IPS-18a (cell line): ENCODE results near the gene CGB7.
"Not testable (repeated sequence)": the region's sequence is repeated elsewhere in the genome, so short reads cannot be mapped to it uniquely, and the experiment has no call there.

Experiments used
- H3K27ac ChIP-seq: one replicate; pipeline ENCODE4 v1.5.1; 2013; ENCODE audit warnings: low read length
- H3K27me3 ChIP-seq: one replicate; pipeline ENCODE4 v1.6.1; 2013; ENCODE audit warnings: mild to moderate bottlenecking, low read length; ENCODE audit not compliant: control insufficient read depth, insufficient read depth
- H3K36me3 ChIP-seq: one replicate; pipeline ENCODE4 v1.6.1; 2013; ENCODE audit warnings: low read depth, low read length; ENCODE audit not compliant: control insufficient read depth
- H3K4me1 ChIP-seq: one replicate; pipeline ENCODE4 v1.6.1; 2013; ENCODE audit warnings: low read depth, low read length; ENCODE audit not compliant: control insufficient read depth
- H3K4me3 ChIP-seq: one replicate; pipeline ENCODE4 v1.5.1; 2013; ENCODE audit warnings: low read length
- H3K9ac ChIP-seq: one replicate; pipeline ENCODE4 v1.6.1; 2013; ENCODE audit warnings: mild to moderate bottlenecking, low read length, moderate library complexity
- H3K9me3 ChIP-seq: one replicate; pipeline ENCODE4 v1.6.1; 2013; ENCODE audit warnings: low read depth, low read length; ENCODE audit not compliant: control insufficient read depth

Gene CGB7

GRCh38 chr19:49091391-49092038 is 34.0 kb upstream of the CGB7 start:
- H3K4me1 ChIP-seq, result no peaks in the 10 kb centered on the region
- no peak overlapping the region for H3K9ac ChIP-seq
- peaks cover 65% of the 10 kb centered on the region for H3K36me3 ChIP-seq
- H3K4me3 ChIP-seq, result no peak overlapping the region
- H3K9me3 ChIP-seq, result no peaks in the 10 kb centered on the region
- no peak overlapping the region for H3K27ac ChIP-seq
- H3K27me3 ChIP-seq, result no peaks in the 10 kb centered on the region

DNA sequence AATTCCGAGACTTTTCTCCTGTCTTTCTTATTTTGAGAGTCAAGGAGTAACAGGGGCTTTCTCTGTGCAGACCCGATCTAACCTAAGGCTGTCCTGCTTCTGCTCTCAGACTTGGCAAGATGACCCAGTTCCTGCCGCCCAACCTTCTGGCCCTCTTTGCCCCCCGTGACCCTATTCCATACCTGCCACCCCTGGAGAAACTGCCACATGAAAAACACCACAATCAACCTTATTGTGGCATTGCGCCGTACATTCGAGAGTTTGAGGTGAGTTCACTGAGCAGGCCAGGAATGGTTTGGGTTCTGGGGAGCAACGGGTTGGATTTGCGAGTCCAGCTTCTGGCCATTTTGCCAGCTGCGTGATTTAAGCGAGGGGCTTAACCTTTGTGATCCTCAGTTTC is 28.7 kb upstream of the CGB7 start:
- peaks cover 28% of the 10 kb centered on the region for H3K36me3 ChIP-seq
- no peaks in the 10 kb centered on the region for H3K27me3 ChIP-seq

GRCh38 chr19:49085868-49086232 is 28.3 kb upstream of the CGB7 start:
- Histone ChIP-seq H3K9ac (peak overlapping the region; percentile 87), H3K36me3 (peaks cover 23% of the 10 kb centered on the region), H3K27me3 (no peaks in the 10 kb centered on the region), H3K9me3 (no peaks in the 10 kb centered on the region), H3K4me1 (no peaks in the 10 kb centered on the region), H3K27ac (peak overlapping the region; percentile 54), H3K4me3 (peak overlapping the region; percentile 70)

More for the DNA sequence above, 28.7 kb upstream of the CGB7 start:
- Histone ChIP-seq H3K9ac (peak overlapping the region; percentile 87), H3K9me3 (no peaks in the 10 kb centered on the region), H3K4me1 (no peaks in the 10 kb centered on the region), H3K27ac (no peak overlapping the region), H3K4me3 (peak overlapping the region; percentile 70)

GRCh38 chr19:49085020-49085867 is 27.7 kb upstream of the CGB7 start, which contains the start of gene SNRNP70:
TSS of gene SNRNP70 (plus strand) at chr19:49085451. CDS start at chr19:49086415, 964 bp downstream.
- H3K4me3 ChIP-seq, result peak within 1 kb of the TSS; percentile 70
- H3K9me3 ChIP-seq, result no peaks in the 10 kb centered on the region
- H3K4me1 ChIP-seq, result no peaks in the 10 kb centered on the region
- H3K27ac ChIP-seq, result peak within 1 kb of the TSS; percentile 54
- peak within 1 kb of the TSS; percentile 87 for H3K9ac ChIP-seq
- H3K36me3 ChIP-seq, result peaks cover 17% of the 10 kb centered on the region
- peaks cover 5% of the 10 kb centered on the region for H3K27me3 ChIP-seq

DNA sequence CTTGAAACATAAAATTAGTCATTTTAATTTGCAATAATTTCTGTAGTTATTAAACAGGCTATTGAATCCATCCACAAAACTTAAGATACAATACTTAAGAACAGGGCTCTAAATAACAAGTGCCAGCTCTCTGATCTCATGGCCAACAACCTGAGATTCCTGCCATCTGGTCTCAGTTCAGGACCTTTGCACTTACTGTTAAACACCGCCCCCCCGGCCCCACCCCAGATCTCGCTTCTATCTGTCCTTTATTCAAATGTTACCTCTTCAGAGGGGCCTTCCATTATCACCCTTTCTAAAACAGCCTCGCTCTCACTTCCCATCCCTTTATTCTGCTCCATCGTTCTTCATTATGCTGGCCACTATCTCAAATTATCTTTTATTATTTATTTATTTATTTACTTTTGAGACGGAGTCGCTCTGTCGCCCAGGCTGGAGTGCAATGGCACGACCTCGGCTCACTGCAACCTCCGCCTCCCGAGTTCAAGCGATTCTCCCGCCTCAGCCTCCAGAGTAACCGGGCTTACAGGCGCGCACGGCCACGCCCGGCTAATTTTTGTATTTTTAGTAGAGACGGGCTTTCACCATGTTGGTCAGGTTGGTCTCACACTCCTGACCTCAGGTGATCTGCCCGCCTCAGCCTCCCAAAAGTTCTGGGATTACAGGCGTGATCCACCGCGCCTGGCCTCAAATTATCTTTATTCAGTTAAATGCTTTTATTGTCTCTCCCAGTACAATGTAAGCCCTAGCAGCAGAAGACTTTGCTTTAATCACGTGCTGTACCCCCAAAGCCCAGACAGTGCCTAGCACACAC is 26.9 kb upstream of the CGB7 start:
- peaks cover 8% of the 10 kb centered on the region for H3K27me3 ChIP-seq
- peak overlapping the region; percentile 63 for H3K9ac ChIP-seq
- H3K4me1 ChIP-seq, result no peaks in the 10 kb centered on the region
- H3K4me3 ChIP-seq, result peak overlapping the region; percentile 70
- no peak overlapping the region for H3K27ac ChIP-seq
- no peaks in the 10 kb centered on the region for H3K9me3 ChIP-seq
- H3K36me3 ChIP-seq, result peaks cover 12% of the 10 kb centered on the region

DNA sequence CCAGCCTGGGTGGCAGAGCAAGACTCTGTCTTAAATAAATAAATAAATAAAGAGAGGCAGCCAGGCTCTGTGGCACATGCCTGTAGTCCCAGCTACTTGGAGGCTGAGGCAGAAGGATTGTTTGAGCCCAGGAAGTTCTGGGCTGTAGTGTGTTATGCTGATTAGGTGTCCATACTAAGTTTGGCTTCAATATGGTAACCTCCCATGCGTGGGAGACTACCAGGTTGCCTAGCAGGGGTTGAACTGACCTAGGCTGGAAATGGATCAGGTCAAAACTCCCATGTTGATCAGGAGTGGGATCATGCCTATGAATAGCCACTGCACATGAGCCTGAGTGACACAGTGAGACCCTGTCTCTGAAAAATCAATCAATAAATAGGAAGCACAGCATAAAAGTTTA is 23.7 kb upstream of the CGB7 start:
- no peak overlapping the region for H3K27ac ChIP-seq
- no peaks in the 10 kb centered on the region for H3K9me3 ChIP-seq
- no peaks in the 10 kb centered on the region for H3K4me1 ChIP-seq
- H3K36me3 ChIP-seq, result no peaks in the 10 kb centered on the region
- H3K27me3 ChIP-seq, result peaks cover 8% of the 10 kb centered on the region
- no peak overlapping the region for H3K4me3 ChIP-seq
- no peak overlapping the region for H3K9ac ChIP-seq

DNA sequence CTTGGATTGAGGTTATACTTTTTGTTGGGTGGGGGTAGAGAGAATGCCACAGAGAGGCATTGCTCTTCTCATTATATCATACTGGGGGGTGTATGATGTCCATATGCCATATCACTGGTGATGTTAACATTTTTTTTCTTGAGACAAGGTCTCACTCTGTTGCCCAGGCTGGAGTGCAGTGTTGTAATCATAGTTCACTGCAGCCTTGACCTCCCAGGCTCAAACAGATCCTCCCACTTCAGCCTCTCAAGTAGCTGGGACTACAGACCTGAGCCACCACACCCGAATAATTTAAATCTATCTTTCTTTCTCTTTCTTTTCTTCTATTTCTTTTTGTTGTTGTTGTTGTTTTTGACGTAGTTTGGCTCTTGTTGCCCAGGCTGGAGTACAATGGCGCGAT is 22.8 kb upstream of the CGB7 start:
- H3K9ac ChIP-seq, result no peak overlapping the region
- no peaks in the 10 kb centered on the region for H3K36me3 ChIP-seq
- H3K27me3 ChIP-seq, result peaks cover 8% of the 10 kb centered on the region
- H3K9me3 ChIP-seq, result no peaks in the 10 kb centered on the region
- H3K4me3 ChIP-seq, result no peak overlapping the region
- no peaks in the 10 kb centered on the region for H3K4me1 ChIP-seq
- H3K27ac ChIP-seq, result no peak overlapping the region

DNA sequence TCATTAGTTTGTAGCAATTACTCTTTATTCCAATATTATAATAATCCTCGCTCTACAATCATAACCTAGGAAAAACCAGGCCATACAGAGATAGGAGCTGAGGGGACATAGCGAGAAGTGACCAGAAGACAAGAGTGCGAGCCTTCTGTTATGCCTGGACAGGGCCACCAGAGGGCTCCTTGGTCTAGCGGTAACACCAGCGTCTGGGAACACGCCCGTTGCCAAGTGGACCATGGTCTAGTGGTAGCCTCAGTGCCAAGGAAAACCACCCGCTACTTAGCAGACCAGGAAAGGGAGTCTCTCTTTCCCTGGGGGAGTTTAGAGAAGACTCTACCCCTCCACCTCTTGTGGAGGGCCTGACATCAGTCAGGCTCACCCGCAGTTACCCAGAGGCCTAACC is 17.3 kb upstream of the CGB7 start:
- H3K4me3 ChIP-seq, H3K36me3 ChIP-seq, H3K9me3 ChIP-seq, H3K27ac ChIP-seq, H3K9ac ChIP-seq, H3K4me1 ChIP-seq: not testable (repeated sequence)
- peaks cover 43% of the 10 kb centered on the region for H3K27me3 ChIP-seq

DNA sequence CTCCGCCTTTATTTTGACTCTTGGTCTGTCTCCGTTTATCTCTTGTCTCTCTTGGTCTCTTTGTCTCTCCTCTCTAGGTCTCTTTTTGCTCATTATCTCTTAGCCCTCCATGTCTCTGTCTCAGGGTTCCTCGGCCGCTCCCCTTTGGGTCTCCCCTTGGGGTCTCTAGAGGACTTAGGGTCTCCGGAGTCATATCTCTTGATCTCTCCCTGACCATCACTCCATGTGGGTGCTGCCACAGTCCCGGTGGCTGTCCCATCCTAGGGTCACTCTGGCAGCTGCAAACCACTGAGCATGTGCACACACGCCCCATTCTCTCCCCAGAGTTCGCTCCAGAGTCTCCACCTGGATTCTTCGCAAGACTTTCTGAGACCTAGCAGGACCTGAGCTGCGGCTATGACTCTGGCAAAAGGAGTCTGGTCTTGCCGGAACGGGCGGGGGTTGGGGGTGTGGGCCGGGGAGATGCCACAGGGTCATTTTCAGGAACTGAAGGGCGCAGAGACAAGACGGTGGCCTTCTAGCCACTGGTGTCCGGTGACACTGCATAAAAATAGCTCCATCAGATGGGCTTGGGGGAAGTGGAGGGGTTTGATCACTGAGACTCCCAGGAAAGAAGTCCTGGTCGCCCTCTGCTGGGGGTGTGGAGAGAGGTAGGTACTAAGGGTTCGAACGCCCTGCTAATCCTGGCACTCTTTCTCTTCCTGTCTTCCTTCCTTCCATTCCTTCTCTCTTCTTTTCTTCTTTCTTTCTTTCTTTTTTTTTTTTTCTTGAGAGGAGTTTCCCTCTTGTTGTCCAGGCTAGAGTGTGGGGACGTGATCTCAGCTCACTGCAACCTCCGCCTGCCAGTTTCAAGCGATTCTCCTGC is 16.2 kb upstream of the CGB7 start:
- H3K27me3 ChIP-seq, result peaks cover 54% of the 10 kb centered on the region
- no peaks in the 10 kb centered on the region for H3K9me3 ChIP-seq
- H3K36me3 ChIP-seq, result no peaks in the 10 kb centered on the region
- H3K27ac ChIP-seq, result no peak overlapping the region
- no peaks in the 10 kb centered on the region for H3K4me1 ChIP-seq
- no peak overlapping the region for H3K9ac ChIP-seq
- H3K4me3 ChIP-seq, result no peak overlapping the region

DNA sequence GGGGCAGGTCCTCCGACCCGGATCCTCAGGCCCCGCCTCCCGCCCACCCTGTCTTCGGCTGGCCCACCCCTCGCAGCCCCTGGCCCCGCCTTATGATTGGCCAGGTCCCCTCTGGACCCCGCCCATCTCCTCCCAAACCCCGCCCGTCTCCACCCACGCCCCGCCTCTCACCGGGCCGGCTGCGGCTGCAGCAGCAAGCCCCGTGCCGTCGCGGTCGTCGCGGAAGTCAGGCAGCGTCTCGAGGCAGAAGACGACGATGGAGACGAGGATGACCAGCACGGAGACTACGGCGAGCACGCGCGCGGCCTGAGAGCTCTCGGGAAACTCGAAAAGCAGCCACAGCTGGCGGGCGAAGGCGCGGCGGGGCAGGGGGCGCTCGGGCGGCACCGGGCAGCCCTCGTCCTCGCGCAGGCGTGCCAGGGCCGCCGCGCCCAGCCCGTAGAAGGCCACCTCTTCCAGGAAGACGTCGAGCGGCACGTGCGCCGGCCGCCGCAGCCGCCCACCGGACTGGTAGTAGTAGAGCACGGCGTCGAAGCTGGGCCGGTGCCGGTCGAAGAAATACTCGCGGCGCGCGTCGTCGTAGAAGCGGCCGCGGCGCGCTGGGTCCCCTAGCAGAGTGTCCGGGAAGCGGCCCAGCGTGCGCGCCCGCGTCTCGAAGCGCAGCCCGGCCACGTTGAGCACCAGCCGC is 14.5 kb upstream of the CGB7 start:
- H3K9me3 ChIP-seq, result no peaks in the 10 kb centered on the region
- no peaks in the 10 kb centered on the region for H3K36me3 ChIP-seq
- H3K4me1 ChIP-seq, result no peaks in the 10 kb centered on the region
- peaks cover 66% of the 10 kb centered on the region for H3K27me3 ChIP-seq
- H3K4me3 ChIP-seq, result no peak overlapping the region
- no peak overlapping the region for H3K9ac ChIP-seq
- no peak overlapping the region for H3K27ac ChIP-seq
